ENCODE measurements around the gene MAML2. TPM values are rescaled to one million over a fixed set of nuclear protein-coding genes. Genes with fewer than 3 reads are reported as not detected.
A peak's percentile ranks its signal among the peaks of the same experiment; 100 is the strongest.

Gene MAML2
- total and polyA plus RNA-seq, 2 of the 13 experiments (the other 11 are each of a cell fraction or from before 2014, with no cell fraction given), result 2.3 to 25.9 TPM

GRCh38 chr11:96389720-96390487 is 46.9 kb upstream of the MAML2 start, which contains the start of the genes CCDC82 and JRKL (continued):
- peak; percentile 44; the same call in 1 of the 2 replicates for TF ChIP-seq CAMTA2 (CRISPR knock-in tag; IDR thresholded peaks at IDR 0.05; ENCODE audit: borderline replicate concordance)
- peak; percentile 77 for TF ChIP-seq FOXC1 (CRISPR knock-in tag; IDR thresholded peaks at IDR 0.05; ENCODE audit: borderline replicate concordance)
- TF ChIP-seq IRF1 (CRISPR knock-in tag; IDR thresholded peaks at IDR 0.05; ENCODE audit: low read depth), result no peak
- TF ChIP-seq ZNF160 (CRISPR knock-in tag; IDR thresholded peaks at IDR 0.05), result peak; percentile 59
- no peak; the same call in 1 of the 2 replicates for TF ChIP-seq ZBTB43 (CRISPR knock-in tag; conservative IDR thresholded peaks at IDR 0.05)
- TF ChIP-seq ZNF839 (CRISPR knock-in tag; IDR thresholded peaks at IDR 0.05; ENCODE audit: borderline replicate concordance), result no peak
- TF ChIP-seq SRSF9 (IDR thresholded peaks at IDR 0.05; ENCODE audit: borderline replicate concordance, insufficient read depth, low read depth, low read length, poor library complexity, severe bottlenecking), result no peak
- peak; percentile 20; the same call in 1 of the 2 replicates for TF ChIP-seq ZBTB3 (CRISPR knock-in tag; IDR thresholded peaks at IDR 0.05; ENCODE audit: borderline replicate concordance, low read depth)
- TF ChIP-seq CHCHD3 (CRISPR knock-in tag; IDR thresholded peaks at IDR 0.05), result no peak
- no peak for TF ChIP-seq HMGXB3 (CRISPR knock-in tag; IDR thresholded peaks at IDR 0.05; ENCODE audit: borderline replicate concordance)
- 0 out of 2 replicates have a peak, but pooled peaks have one; percentile 37 for TF ChIP-seq ZNF703 (CRISPR knock-in tag; IDR thresholded peaks at IDR 0.05; ENCODE audit: borderline replicate concordance)
- TF ChIP-seq AHDC1 (CRISPR knock-in tag; IDR thresholded peaks at IDR 0.05; ENCODE audit: borderline replicate concordance), result peak; percentile 75; the same call in 1 of the 2 replicates
- peak; percentile 71; the same call in 1 of the 2 replicates for TF ChIP-seq STAT5B (CRISPR knock-in tag; IDR thresholded peaks at IDR 0.05)
- TF ChIP-seq ZNF552 (CRISPR knock-in tag; IDR thresholded peaks at IDR 0.05; ENCODE audit: borderline replicate concordance), result peak; percentile 49; the same call in 1 of the 2 replicates
